ENCODE data around the gene BCAP31.
A peak's percentile ranks its signal among the peaks of the same experiment; 100 is the strongest.
"Not testable (repeated sequence)": the region's sequence is repeated elsewhere in the genome, so short reads cannot be mapped to it uniquely, and the experiment has no call there.

The BCAP31 gene

GRCh38 chrX:153723351-153724251 is 586 bp downstream of the BCAP31 start:
- Mint-ChIP-seq H3K4me3 (peak overlapping the region; percentile 92), H3K36me3 (ENCODE audit: low read depth) (peaks cover 59% of the 10 kb centered on the region), H3K4me1 (ENCODE audit: low read depth) (peaks cover 29% of the 10 kb centered on the region), H3K27me3 (no peaks in the 10 kb centered on the region), H3K27ac (peak overlapping the region; percentile 92), H3K9me3 (no peaks in the 10 kb centered on the region)
- intact Hi-C loops (cut with micrococcal nuclease) = no loop called here

GRCh38 chrX:153722704-153723350 is 1.4 kb downstream of the BCAP31 start:
- Mint-ChIP-seq H3K27me3 (no peaks in the 10 kb centered on the region), H3K9me3 (no peaks in the 10 kb centered on the region), H3K36me3 (ENCODE audit: low read depth) (peaks cover 61% of the 10 kb centered on the region), H3K4me1 (ENCODE audit: low read depth) (peaks cover 24% of the 10 kb centered on the region), H3K27ac (peak overlapping the region; percentile 92), H3K4me3 (peak overlapping the region; percentile 92)
- intact Hi-C loops (cut with micrococcal nuclease) = no loop called here

- no peaks in the 10 kb centered on the region for H3K27me3 Mint-ChIP-seq
- H3K27ac Mint-ChIP-seq = no peak overlapping the region
- intact Hi-C loops (cut with micrococcal nuclease) = no loop called here
- peaks cover 82% of the 10 kb centered on the region for H3K36me3 Mint-ChIP-seq (ENCODE audit: low read depth)
- H3K4me3 Mint-ChIP-seq = no peak overlapping the region
- H3K9me3 Mint-ChIP-seq = no peaks in the 10 kb centered on the region
- H3K4me1 Mint-ChIP-seq (ENCODE audit: low read depth) = peaks cover 23% of the 10 kb centered on the region
Measured at GRCh38 chrX:153719701-153720100, 4.5 kb downstream of the BCAP31 start.

GRCh38 chrX:153719238-153719637 is 4.9 kb downstream of the BCAP31 start:
- intact Hi-C loops (cut with micrococcal nuclease) = no loop called here
- Mint-ChIP-seq H3K4me1 (ENCODE audit: low read depth) (peaks cover 23% of the 10 kb centered on the region), H3K9me3 (no peaks in the 10 kb centered on the region), H3K36me3 (ENCODE audit: low read depth) (peaks cover 84% of the 10 kb centered on the region), H3K27me3 (no peaks in the 10 kb centered on the region), H3K27ac (no peak overlapping the region), H3K4me3 (no peak overlapping the region)

GRCh38 chrX:153717445-153717844 is 6.7 kb downstream of the BCAP31 start:
- intact Hi-C loops (cut with micrococcal nuclease) = no loop called here
- H3K27me3 Mint-ChIP-seq = no peaks in the 10 kb centered on the region
- H3K9me3 Mint-ChIP-seq = no peaks in the 10 kb centered on the region
- peaks cover 30% of the 10 kb centered on the region for H3K4me1 Mint-ChIP-seq (ENCODE audit: low read depth)
- H3K27ac Mint-ChIP-seq = no peak overlapping the region
- peaks cover 87% of the 10 kb centered on the region for H3K36me3 Mint-ChIP-seq (ENCODE audit: low read depth)
- no peak overlapping the region for H3K4me3 Mint-ChIP-seq

- no peak overlapping the region for H3K4me3 Mint-ChIP-seq
- intact Hi-C loops (cut with micrococcal nuclease) = no loop called here
- H3K4me1 Mint-ChIP-seq (ENCODE audit: low read depth) = peaks cover 44% of the 10 kb centered on the region
- peak overlapping the region; percentile 62 for H3K27ac Mint-ChIP-seq
- no peaks in the 10 kb centered on the region for H3K27me3 Mint-ChIP-seq
- peaks cover 93% of the 10 kb centered on the region for H3K36me3 Mint-ChIP-seq (ENCODE audit: low read depth)
- H3K9me3 Mint-ChIP-seq = no peaks in the 10 kb centered on the region
Measured at GRCh38 chrX:153714256-153714655, 9.9 kb downstream of the BCAP31 start.

- Mint-ChIP-seq H3K9me3 (no peaks in the 10 kb centered on the region), H3K27me3 (no peaks in the 10 kb centered on the region), H3K27ac (peak overlapping the region; percentile 43), H3K4me3 (no peak overlapping the region), H3K4me1 (ENCODE audit: low read depth) (peaks cover 60% of the 10 kb centered on the region), H3K36me3 (ENCODE audit: low read depth) (peaks cover 96% of the 10 kb centered on the region)
- intact Hi-C loops (cut with micrococcal nuclease) = no loop called here
Measured at GRCh38 chrX:153709726-153710674, 14.2 kb downstream of the BCAP31 start.

- no peaks in the 10 kb centered on the region for H3K27me3 Mint-ChIP-seq
- peak overlapping the region; percentile 51 for H3K27ac Mint-ChIP-seq
- H3K36me3 Mint-ChIP-seq (ENCODE audit: low read depth) = peaks cover 96% of the 10 kb centered on the region
- intact Hi-C loops (cut with micrococcal nuclease) = no loop called here
- no peaks in the 10 kb centered on the region for H3K9me3 Mint-ChIP-seq
- peaks cover 53% of the 10 kb centered on the region for H3K4me1 Mint-ChIP-seq (ENCODE audit: low read depth)
- no peak overlapping the region for H3K4me3 Mint-ChIP-seq
Measured at GRCh38 chrX:153708415-153708814, 15.8 kb downstream of the BCAP31 start.

GRCh38 chrX:153707406-153707805 is 16.8 kb downstream of the BCAP31 start:
- intact Hi-C loops (cut with micrococcal nuclease) = no loop called here
- Mint-ChIP-seq H3K27me3 (no peaks in the 10 kb centered on the region), H3K9me3 (no peaks in the 10 kb centered on the region), H3K27ac (no peak overlapping the region), H3K36me3 (ENCODE audit: low read depth) (peaks cover 96% of the 10 kb centered on the region), H3K4me3 (no peak overlapping the region), H3K4me1 (ENCODE audit: low read depth) (peaks cover 51% of the 10 kb centered on the region)

GRCh38 chrX:153706799-153707198 is 17.4 kb downstream of the BCAP31 start:
- Mint-ChIP-seq H3K9me3 (no peaks in the 10 kb centered on the region), H3K4me3 (no peak overlapping the region)

GRCh38 chrX:153705403-153706060 is 18.7 kb downstream of the BCAP31 start:
- H3K9me3 Mint-ChIP-seq; H3K27me3 Mint-ChIP-seq; intact Hi-C loops (cut with micrococcal nuclease); H3K4me3 Mint-ChIP-seq: not testable (repeated sequence)
- peaks cover 47% of the 10 kb centered on the region for H3K4me1 Mint-ChIP-seq (ENCODE audit: low read depth)
- H3K36me3 Mint-ChIP-seq (ENCODE audit: low read depth) = peaks cover 96% of the 10 kb centered on the region
- peak overlapping the region; percentile 56 for H3K27ac Mint-ChIP-seq

More at GRCh38 chrX:153706799-153707198, 17.4 kb downstream of the BCAP31 start:
- intact Hi-C loops (cut with micrococcal nuclease) = no loop called here
- peaks cover 51% of the 10 kb centered on the region for H3K4me1 Mint-ChIP-seq (ENCODE audit: low read depth)
- H3K27me3 Mint-ChIP-seq = no peaks in the 10 kb centered on the region
- H3K27ac Mint-ChIP-seq = peak overlapping the region; percentile 56
- H3K36me3 Mint-ChIP-seq (ENCODE audit: low read depth) = peaks cover 96% of the 10 kb centered on the region

GRCh38 chrX:153704631-153705402 is 19.4 kb downstream of the BCAP31 start:
- H3K4me3 Mint-ChIP-seq; H3K9me3 Mint-ChIP-seq; intact Hi-C loops (cut with micrococcal nuclease); H3K27me3 Mint-ChIP-seq: not testable (repeated sequence)
- peaks cover 42% of the 10 kb centered on the region for H3K4me1 Mint-ChIP-seq (ENCODE audit: low read depth)
- H3K27ac Mint-ChIP-seq = peak overlapping the region; percentile 25
- H3K36me3 Mint-ChIP-seq (ENCODE audit: low read depth) = peaks cover 96% of the 10 kb centered on the region

All from dendritic cell treated with granulocyte-macrophage colony-stimulating factor and Interleukin-4, amounts not matched to agents 40 ng/mL and 50 ng/mL, for 4 days (primary cell).